Coronary artery (tissue), 2 donors: ENCODE measurements around the gene KCNS3.

Experiments used
- DNase-seq: peaks from one replicate; pipeline ENCODE4 v3.0.0-alpha.2; 2017; ENCODE audit warnings: low spot score
- H3K27ac ChIP-seq, 2 donors: fragments of 200-600 bp; sonication (generic); one replicate each; pipeline ENCODE4 v1.5.1; 2016 to 2019
- H3K4me3 ChIP-seq: fragments of 200-600 bp; sonication (generic); 2 replicates; pipeline ENCODE4 v1.5.1; 2016; ENCODE audit warnings: mild to moderate bottlenecking, moderate library complexity
- CTCF ChIP-seq: fragments of 200-600 bp; sonication (generic); IDR thresholded peaks from one replicate; pipeline ENCODE4 v1.5.1; 2019; ENCODE audit warnings: antibody characterized with exemption

Gene KCNS3

GRCh38 chr2:17969661-17970060 lies 91.2 kb downstream of the KCNS3 start:
- TF ChIP-seq CTCF, result no peak
- H3K27ac ChIP-seq, result no peak overlapping the region
- no peak for DNase-seq
- H3K4me3 ChIP-seq, result no peak overlapping the region

DNA sequence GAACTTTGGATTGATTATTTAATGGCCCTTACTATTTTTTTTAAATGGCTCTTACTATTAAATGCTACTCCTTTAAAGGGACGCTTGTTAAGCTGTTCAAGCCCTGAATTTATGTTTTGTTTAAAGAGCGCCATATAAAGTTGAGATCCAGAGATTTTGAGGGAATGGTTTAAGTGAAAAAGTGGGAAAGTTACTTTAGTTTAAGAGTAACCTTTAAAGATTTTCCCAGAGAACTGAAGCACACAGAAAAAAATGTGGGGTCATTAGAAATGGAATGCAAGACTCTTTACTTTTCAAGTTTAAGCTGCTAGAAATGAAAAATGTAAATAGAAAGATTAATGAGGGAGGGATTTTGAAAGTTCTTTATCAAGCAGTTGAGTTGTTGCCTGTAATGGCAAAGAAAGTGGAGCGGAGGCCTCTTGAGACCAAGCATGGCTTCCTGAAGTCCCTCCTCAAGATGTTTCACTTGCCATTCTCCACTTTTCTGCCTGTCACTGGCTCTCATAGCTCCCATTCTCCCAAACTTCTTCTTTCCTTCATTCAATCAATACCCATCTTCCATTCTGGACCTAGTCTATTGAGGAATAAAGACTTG lies 93.2 kb downstream of the KCNS3 start:
- Histone ChIP-seq H3K27ac (no peak overlapping the region), H3K4me3 (no peak overlapping the region)
- no peak for TF ChIP-seq CTCF
- DNase-seq, result no peak

DNA sequence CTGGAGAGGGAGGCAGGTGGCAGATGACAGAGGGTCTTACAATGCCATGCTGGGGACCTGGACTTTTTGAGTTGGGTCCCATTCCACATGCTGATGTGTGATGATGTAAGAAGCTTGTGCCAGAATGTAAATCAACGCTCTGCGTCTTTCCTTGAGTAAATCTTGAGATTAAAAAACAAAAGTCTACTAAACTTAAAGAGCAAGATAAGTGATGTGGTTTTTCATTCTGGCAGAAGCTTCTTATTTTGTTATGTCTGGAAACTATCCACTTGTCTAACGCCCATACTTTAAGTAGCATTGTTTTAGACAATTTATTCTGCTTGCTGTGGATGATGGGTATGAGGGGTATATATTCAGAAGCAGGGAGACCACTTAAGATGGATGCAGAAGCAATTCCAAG lies 94.5 kb downstream of the KCNS3 start:
- no peak for TF ChIP-seq CTCF
- no peak overlapping the region for H3K4me3 ChIP-seq
- DNase-seq, result no peak

GRCh38 chr2:17975401-17975800 lies 96.9 kb downstream of the KCNS3 start:
- Histone ChIP-seq H3K4me3 (no peak overlapping the region), H3K27ac (no peak overlapping the region)
- no peak for TF ChIP-seq CTCF
- no peak for DNase-seq

More for the DNA sequence above, 94.5 kb downstream of the KCNS3 start:
- no peak overlapping the region for H3K27ac ChIP-seq

DNA sequence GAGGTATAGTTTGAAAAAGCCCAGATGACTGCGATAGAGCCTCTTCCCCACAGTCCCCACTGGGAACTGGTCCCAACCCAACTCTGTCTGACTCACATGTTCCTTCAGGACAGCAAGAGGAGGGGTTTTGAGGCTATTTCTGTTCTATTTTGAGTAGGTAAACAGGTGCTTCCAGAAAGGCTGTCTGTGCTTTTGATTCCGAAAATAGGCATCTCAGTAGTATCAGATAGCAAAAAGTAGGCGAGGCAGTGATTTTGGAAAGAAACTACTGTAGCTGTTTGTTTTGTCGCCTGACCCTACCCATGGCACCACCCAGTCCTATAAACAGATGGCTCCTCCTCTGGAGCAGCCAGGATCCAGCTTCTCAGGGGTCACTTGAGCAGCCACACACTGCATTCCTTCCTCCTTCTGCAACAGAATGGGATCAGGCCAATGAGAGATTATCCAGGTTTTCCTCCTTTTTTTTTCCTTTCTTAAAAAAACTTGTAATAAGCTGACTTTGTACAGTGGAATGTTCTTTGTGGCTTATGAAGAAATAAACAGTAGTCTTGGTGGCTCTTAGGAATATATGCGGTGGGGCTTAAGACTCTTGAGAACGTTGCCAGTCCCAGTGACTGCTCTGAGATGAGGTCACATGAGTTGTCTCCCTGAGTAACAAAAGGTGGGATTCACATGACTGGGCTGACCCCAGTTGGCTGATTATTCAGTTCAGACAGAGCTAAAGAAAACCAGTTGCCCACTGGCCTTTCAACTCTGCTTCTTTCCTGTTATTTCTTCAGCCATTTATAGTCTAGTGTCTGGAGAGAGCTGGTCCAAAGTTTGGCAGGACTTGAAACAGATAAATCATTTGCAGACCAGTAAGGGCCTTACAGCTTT lies 98.6 kb downstream of the KCNS3 start:
- Histone ChIP-seq H3K27ac (peak overlapping the region; percentile 56 to 87), H3K4me3 (peak overlapping the region; percentile 28)
- DNase-seq, result no peak
- no peak for TF ChIP-seq CTCF

- Histone ChIP-seq H3K27ac (no peak overlapping the region), H3K4me3 (no peak overlapping the region)
- TF ChIP-seq CTCF, result no peak
- no peak for DNase-seq
Observed at GRCh38 chr2:17979707-17980106, 101.2 kb downstream of the KCNS3 start.

- Histone ChIP-seq H3K4me3 (no peak overlapping the region), H3K27ac (no peak overlapping the region)
- DNase-seq, result no peak
- no peak for TF ChIP-seq CTCF
Observed at GRCh38 chr2:17981936-17982335, 103.5 kb downstream of the KCNS3 start.
